HepG2 (cell line): ENCODE data around the gene TRIM4. TPM values are rescaled to one million over a fixed set of nuclear protein-coding genes. Genes with fewer than 3 reads are reported as not detected.

Source experiments
- ATAC-seq: fragments of 200-7000 bp; cut with Tn5 transposase; 3 replicates; pipeline ENCODE4 v1.9.1; 2020; ENCODE audit warnings: mild to moderate bottlenecking, moderate library complexity
- BruUV-seq: library from RNA; stranded (reverse); fragments of 400-500 nt; replicated peaks from 2 replicates; lab custom pipeline; 2021; lab: Mats Ljungman, UMichigan
- CTCF ChIA-PET: fragments of 300-600 bp; formaldehyde crosslinking; extraction: SDS; loops from one replicate; lab custom pipeline; 2021; ENCODE audit warnings: low total read pairs, inconsistent platforms, low intra/inter-chr PET ratio; lab: Yijun Ruan, JAX
- POLR2A ChIA-PET: fragments of 350-600 bp; sonication (Branson Sonifier 250); formaldehyde crosslinking; loops from one replicate; lab custom pipeline; 2020; ENCODE audit warnings: antibody characterized with exemption, inconsistent platforms; lab: Yijun Ruan, JAX
- DNase-seq: peaks from one replicate; pipeline ENCODE4 v3.0.0-alpha.2; 2015; ENCODE audit warnings: low spot score
- FAIRE-seq: peaks from 3 replicates; lab custom pipeline; 2011; peaks lifted over from hg19 to GRCh38; lab: Jason Lieb, UNC
- H2AFZ ChIP-seq: one replicate; pipeline ENCODE4 v1.6.1; 2011; ENCODE audit warnings: low read length, inconsistent platforms
- H3K27ac ChIP-seq: fragments of 300-600 bp; 3 replicates; pipeline ENCODE4 v1.8.0; 2011; ENCODE audit warnings: mixed run types, mild to moderate bottlenecking, mixed read lengths, low read length, inconsistent platforms; ENCODE audit not compliant: insufficient read depth; ENCODE audit errors: extremely low read length
- H3K27me3 ChIP-seq, 2 experiments: fragments of 200-600 bp in 1 of 2; 2 replicates in 1 of 2; 3 replicates in 1 of 2; pipeline versions ENCODE4 v1.6.0 to v1.8.0; 2011; ENCODE audit warnings: low read length in 2 of 2, mild to moderate bottlenecking in 2 of 2, moderate library complexity in 2 of 2, inconsistent platforms in 1 of 2; ENCODE audit not compliant: insufficient read depth in 2 of 2, control insufficient read depth in 1 of 2
- H3K36me3 ChIP-seq, 2 experiments: fragments of 200-600 bp in 1 of 2; replicated peaks in 1 of 2; 2 replicates in 1 of 2; 3 replicates in 1 of 2; pipeline versions ENCODE4 v1.5.1 to v1.8.0; 2011; ENCODE audit warnings: low read length in 2 of 2, inconsistent platforms in 1 of 2; ENCODE audit not compliant: insufficient read depth in 2 of 2, control insufficient read depth in 1 of 2
- H3K4me1 ChIP-seq: 2 replicates; pipeline ENCODE4 v1.5.1; 2012; ENCODE audit warnings: low read length, inconsistent platforms; ENCODE audit not compliant: insufficient read depth
- H3K4me2 ChIP-seq: 2 replicates; pipeline ENCODE4 v1.6.0; 2011; ENCODE audit warnings: low read depth, low read length, inconsistent platforms
- H3K4me3 ChIP-seq, 3 experiments: fragments of 200-600 bp in 1 of 3; sonication (generic), shearing (Covaris generic) in 1 of 3; replicated peaks in 1 of 3; 2 replicates each; pipeline ENCODE4 v1.5.1; 2011 to 2016; ENCODE audit warnings: low read length in 3 of 3, inconsistent platforms in 2 of 3, low read depth in 2 of 3, mild to moderate bottlenecking in 2 of 3, control low read depth in 1 of 3, mixed read lengths in 1 of 3; ENCODE audit not compliant: insufficient read depth in 1 of 3
- H3K79me2 ChIP-seq: one replicate; pipeline ENCODE4 v1.6.1; 2011; ENCODE audit warnings: low read length, inconsistent platforms; ENCODE audit not compliant: insufficient read depth
- H3K9ac ChIP-seq: 2 replicates; pipeline ENCODE4 v1.6.0; 2011; ENCODE audit warnings: mild to moderate bottlenecking, low read depth, low read length, inconsistent platforms; ENCODE audit not compliant: insufficient read depth
- H3K9me3 ChIP-seq: 2 replicates; pipeline ENCODE4 v1.5.1; 2012; ENCODE audit warnings: mild to moderate bottlenecking, low read length
- H4K20me1 ChIP-seq: 2 replicates; pipeline ENCODE4 v1.6.0; 2011; ENCODE audit warnings: inconsistent platforms, mild to moderate bottlenecking, low read length, moderate library complexity; ENCODE audit not compliant: insufficient read depth
- EZH2 ChIP-seq: conservative IDR thresholded peaks from 2 replicates; pipeline ENCODE4 v1.6.1; 2012; ENCODE audit warnings: mild to moderate bottlenecking, low read depth, low read length, moderate library complexity
- FLYWCH1 ChIP-seq: sonication (generic); formaldehyde crosslinking; IDR thresholded peaks from 2 replicates; pipeline ENCODE4 v1.8.1; 2023; ENCODE audit warnings: mild to moderate bottlenecking, missing genetic modification reagents
- GLI4 ChIP-seq: sonication (generic); formaldehyde crosslinking; IDR thresholded peaks from 2 replicates; pipeline ENCODE4 v1.5.1; 2020; ENCODE audit warnings: missing genetic modification reagents, mild to moderate bottlenecking, moderate library complexity, borderline replicate concordance
- MAZ ChIP-seq, 2 experiments: sonication (generic) in 1 of 2; formaldehyde crosslinking in 1 of 2; IDR thresholded peaks; 2 replicates each; pipeline versions ENCODE4 v1.5.0 to v1.6.1; 2012 to 2020; ENCODE audit warnings: low read depth in 2 of 2, mild to moderate bottlenecking in 2 of 2, borderline replicate concordance in 1 of 2, improper control_type of control experiment in 1 of 2, low read length in 1 of 2, missing genetic modification reagents in 1 of 2, moderate library complexity in 1 of 2
- MLLT10 ChIP-seq: sonication (generic); formaldehyde crosslinking; IDR thresholded peaks from 2 replicates; pipeline ENCODE4 v1.4.0; 2020; ENCODE audit warnings: missing genetic modification reagents
- NFIC ChIP-seq: IDR thresholded peaks from 2 replicates; pipeline ENCODE4 v1.6.1; 2012; ENCODE audit warnings: mild to moderate bottlenecking, low read length, inconsistent platforms
- NFYC ChIP-seq: IDR thresholded peaks from 2 replicates; pipeline ENCODE4 v1.6.1; 2016; ENCODE audit warnings: missing genetic modification reagents, missing compliant biosample characterization
- RNF2 ChIP-seq: fragments of 450-650 bp; conservative IDR thresholded peaks from 2 replicates; pipeline ENCODE4 v1.6.1; 2016; ENCODE audit warnings: low read depth
- RXRB ChIP-seq: IDR thresholded peaks from 2 replicates; pipeline ENCODE4 v1.6.1; 2016; ENCODE audit warnings: borderline replicate concordance, missing genetic modification reagents, missing compliant biosample characterization
- SIX1 ChIP-seq: sonication (generic); formaldehyde crosslinking; IDR thresholded peaks from 2 replicates; pipeline ENCODE4 v1.4.0; 2020; ENCODE audit warnings: missing genetic modification reagents, borderline replicate concordance
- SNAI1 ChIP-seq: sonication (generic); formaldehyde crosslinking; IDR thresholded peaks from 2 replicates; pipeline ENCODE4 v1.5.0; 2020; ENCODE audit warnings: mild to moderate bottlenecking, missing genetic modification reagents, borderline replicate concordance
- SP5 ChIP-seq: IDR thresholded peaks from 2 replicates; pipeline ENCODE4 v1.6.1; 2016; ENCODE audit warnings: low read depth, borderline replicate concordance
- SSRP1 ChIP-seq: IDR thresholded peaks from 2 replicates; pipeline ENCODE4 v1.6.1; 2016; ENCODE audit warnings: control low read depth
- ZMAT3 ChIP-seq: sonication (generic); formaldehyde crosslinking; conservative IDR thresholded peaks from 2 replicates; pipeline ENCODE4 v1.7.0; 2021; ENCODE audit warnings: missing genetic modification reagents
- ZNF121 ChIP-seq: sonication (generic); formaldehyde crosslinking; IDR thresholded peaks from 2 replicates; pipeline ENCODE4 v1.5.0; 2020; ENCODE audit warnings: mild to moderate bottlenecking, missing genetic modification reagents
- ZNF75D ChIP-seq: sonication (generic); formaldehyde crosslinking; IDR thresholded peaks from 2 replicates; pipeline ENCODE4 v1.8.1; 2023; ENCODE audit warnings: missing genetic modification reagents, mild to moderate bottlenecking, borderline replicate concordance
- WGBS: methylation state at CpG from one replicate; pipeline ENCODE4 v1.1.6; 2017; ENCODE audit warnings: low lambda C conversion rate; 5-methylcytosine and 5-hydroxymethylcytosine counted together
- in situ Hi-C: cut with HindIII; loops from 2 replicates; pipeline ENCODE4 v1.10.0; 2017; ENCODE audit warnings: low pct_unique_long_range_greater_than_20kb; ENCODE audit not compliant: extremely low pct_ligation_motif_present
- intact Hi-C: fragments of 100-400 bp; cut with micrococcal nuclease; formaldehyde crosslinking; loops from one replicate; pipeline ENCODE4 v1.10.0; 2022; ENCODE audit not compliant: unreplicated experiment
- polyA plus RNA-seq, 8 experiments: library from polyadenylated mRNA; depleted of rRNA in 3 of 8; stranded (reverse) in 7 of 8; unstranded in 1 of 8; fragments of >200 nt; fragmentation: Illumina TruSeq in 4 of 8; extraction: Trizol in 4 of 8; gene quantifications; 2 replicates each; pipeline versions ENCODE4 v1.2.1 to v1.2.3, GENCODE V29; 2011 to 2016; ENCODE audit warnings: low read depth in 4 of 8, missing spikeins in 1 of 8, mixed read lengths in 1 of 8; ENCODE audit not compliant: insufficient read depth in 1 of 8
- total RNA-seq, 5 experiments: library from RNA; depleted of rRNA; stranded (reverse); fragments of >200 nt; fragmentation: Illumina TruSeq; extraction: Trizol; gene quantifications; 2 replicates each; pipeline ENCODE4 v1.2.3, GENCODE V29; 2016; ENCODE audit warnings: low read depth in 1 of 5
- TF ChIP-seq, protein P1 (sequence below): sonication (generic); formaldehyde crosslinking; conservative IDR thresholded peaks from 2 replicates; pipeline ENCODE4 v1.4.0; 2020; ENCODE audit warnings: missing genetic modification reagents
- TF ChIP-seq, protein P2 (sequence below): sonication (generic); formaldehyde crosslinking; IDR thresholded peaks from 2 replicates; pipeline ENCODE4 v1.5.0; 2020; ENCODE audit warnings: mild to moderate bottlenecking, missing genetic modification reagents

The TRIM4 gene
- total and polyA plus RNA-seq, 2 of the 13 experiments (the other 11 are each of a cell fraction or from before 2014, with no cell fraction given): 17.6 to 21.7 TPM

DNA sequence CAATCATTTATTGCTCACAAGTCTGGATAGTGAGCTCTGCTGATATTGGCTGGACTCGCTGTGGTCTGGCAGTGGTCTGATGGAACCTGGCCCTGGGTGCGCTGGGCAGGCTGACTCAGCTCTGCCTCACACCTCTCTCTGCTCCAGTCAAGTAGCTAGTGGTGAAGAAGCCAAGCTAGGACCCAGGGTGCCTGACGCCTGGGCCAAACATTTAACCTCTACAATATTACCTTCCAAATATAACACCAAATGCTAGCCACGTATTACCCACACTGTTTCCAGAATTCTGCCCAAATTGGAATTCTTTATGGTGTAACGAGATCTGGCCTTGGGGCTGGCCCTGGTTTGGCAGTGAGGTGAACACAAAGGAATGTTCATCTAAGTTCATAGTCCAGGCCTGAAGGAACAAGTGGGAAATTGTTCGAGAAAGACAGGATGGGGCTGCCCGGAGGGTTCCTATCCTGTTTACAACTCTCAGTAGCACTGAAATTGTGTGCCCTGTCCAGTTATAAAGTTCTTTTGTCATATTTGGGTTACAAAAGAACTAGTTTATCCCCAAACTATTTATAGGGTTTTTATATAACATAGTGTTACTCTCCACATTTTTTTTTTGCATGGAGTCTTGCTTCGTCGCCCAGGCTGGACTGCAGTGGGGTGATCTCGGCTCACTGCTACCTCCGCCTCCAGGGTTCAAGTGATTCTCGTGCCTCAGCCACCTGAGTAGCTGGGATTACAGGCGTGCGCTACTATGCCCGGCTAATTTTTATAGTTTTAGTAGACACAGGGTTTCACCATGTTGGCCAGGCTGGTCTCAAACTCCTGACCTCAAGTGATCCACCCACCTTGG is 58.8 kb downstream of the TRIM4 start:
- no peaks in the 10 kb centered on the region for H3K79me2 ChIP-seq
- intact Hi-C loops: no loop called here
- H3K4me1 ChIP-seq: peaks cover 73% of the 10 kb centered on the region
- BruUV-seq: TSS peak; percentile 93
- no peak overlapping the region for H2AFZ ChIP-seq
- no peaks in the 10 kb centered on the region for H3K27me3 ChIP-seq
- peak overlapping the region in 2 of 3 experiments; percentile 1 to 46; a peak in 4 of 6 replicates for H3K4me3 ChIP-seq
- ChIA-PET POLR2A (interaction anchor here (0.7 to 2.6 kb wide), 12 partner anchors 16 to 389 kb away, joined by 3 to 23 read pairs (median 5); partner anchors contain the start of genes CYP3A43, OR2AE1, TRIM4 and ZNF655), CTCF (no interaction called here)
- H3K36me3 ChIP-seq: no peaks in the 10 kb centered on the region
- peak overlapping the region; percentile 66 for H3K4me2 ChIP-seq
- no peaks in the 10 kb centered on the region for H4K20me1 ChIP-seq
- ATAC-seq: peak; percentile 98
- 29% methylated on average over 14 of the region's 15 CpGs for WGBS
- in situ Hi-C loops: no loop called here
- FAIRE-seq: peak; percentile 96
- H3K9ac ChIP-seq: peak overlapping the region; percentile 65
- DNase-seq: peak; percentile 97
- H3K27ac ChIP-seq: peak overlapping the region; percentile 92
- no peaks in the 10 kb centered on the region for H3K9me3 ChIP-seq
- TF ChIP-seq NFIC (0 out of 2 replicates have a peak, but pooled peaks have one; percentile 50), SSRP1 (CRISPR knock-in tag) (no peak), RXRB (CRISPR knock-in tag) (peak; percentile 68; the same call in 1 of the 2 replicates), ZNF121 (CRISPR knock-in tag) (no peak), EZH2 (no peak), GLI4 (CRISPR knock-in tag) (no peak), NFYC (CRISPR knock-in tag) (0 out of 2 replicates have a peak, but pooled peaks have one; percentile 8), MAZ (IDR thresholded peaks at IDR 0.05; ENCODE audit: borderline replicate concordance, low read depth, low read length) (peak; percentile 34; the same call in 1 of the 2 replicates), MAZ (CRISPR knock-in tag; IDR thresholded peaks at IDR 0.05; ENCODE audit: low read depth) (no peak), SIX1 (CRISPR knock-in tag) (peak; percentile 40; the same call in 1 of the 2 replicates), SP5 (CRISPR knock-in tag) (no peak), FLYWCH1 (CRISPR knock-in tag) (no peak), MLLT10 (no peak), ZMAT3 (CRISPR knock-in tag) (no peak; the same call in 1 of the 2 replicates), ZNF75D (no peak), SNAI1 (CRISPR knock-in tag) (no peak), RNF2 (no peak)
- TF ChIP-seq, protein P1, sequence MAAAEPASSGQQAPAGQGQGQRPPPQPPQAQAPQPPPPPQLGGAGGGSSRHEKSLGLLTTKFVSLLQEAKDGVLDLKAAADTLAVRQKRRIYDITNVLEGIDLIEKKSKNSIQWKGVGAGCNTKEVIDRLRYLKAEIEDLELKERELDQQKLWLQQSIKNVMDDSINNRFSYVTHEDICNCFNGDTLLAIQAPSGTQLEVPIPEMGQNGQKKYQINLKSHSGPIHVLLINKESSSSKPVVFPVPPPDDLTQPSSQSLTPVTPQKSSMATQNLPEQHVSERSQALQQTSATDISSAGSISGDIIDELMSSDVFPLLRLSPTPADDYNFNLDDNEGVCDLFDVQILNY (CRISPR knock-in tag): no peak
- TF ChIP-seq, protein P2, sequence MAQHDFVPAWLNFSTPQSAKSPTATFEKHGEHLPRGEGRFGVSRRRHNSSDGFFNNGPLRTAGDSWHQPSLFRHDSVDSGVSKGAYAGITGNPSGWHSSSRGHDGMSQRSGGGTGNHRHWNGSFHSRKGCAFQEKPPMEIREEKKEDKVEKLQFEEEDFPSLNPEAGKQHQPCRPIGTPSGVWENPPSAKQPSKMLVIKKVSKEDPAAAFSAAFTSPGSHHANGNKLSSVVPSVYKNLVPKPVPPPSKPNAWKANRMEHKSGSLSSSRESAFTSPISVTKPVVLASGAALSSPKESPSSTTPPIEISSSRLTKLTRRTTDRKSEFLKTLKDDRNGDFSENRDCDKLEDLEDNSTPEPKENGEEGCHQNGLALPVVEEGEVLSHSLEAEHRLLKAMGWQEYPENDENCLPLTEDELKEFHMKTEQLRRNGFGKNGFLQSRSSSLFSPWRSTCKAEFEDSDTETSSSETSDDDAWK: no peak
